ENCODE measurements around the gene CCNH. TPM values are rescaled to one million over a fixed set of nuclear protein-coding genes. Genes with fewer than 3 reads are reported as not detected.
A peak's percentile ranks its signal among the peaks of the same experiment; 100 is the strongest.

The CCNH gene
- total RNA-seq, 1 experiment from 2014 or later = 38.3 TPM

DNA sequence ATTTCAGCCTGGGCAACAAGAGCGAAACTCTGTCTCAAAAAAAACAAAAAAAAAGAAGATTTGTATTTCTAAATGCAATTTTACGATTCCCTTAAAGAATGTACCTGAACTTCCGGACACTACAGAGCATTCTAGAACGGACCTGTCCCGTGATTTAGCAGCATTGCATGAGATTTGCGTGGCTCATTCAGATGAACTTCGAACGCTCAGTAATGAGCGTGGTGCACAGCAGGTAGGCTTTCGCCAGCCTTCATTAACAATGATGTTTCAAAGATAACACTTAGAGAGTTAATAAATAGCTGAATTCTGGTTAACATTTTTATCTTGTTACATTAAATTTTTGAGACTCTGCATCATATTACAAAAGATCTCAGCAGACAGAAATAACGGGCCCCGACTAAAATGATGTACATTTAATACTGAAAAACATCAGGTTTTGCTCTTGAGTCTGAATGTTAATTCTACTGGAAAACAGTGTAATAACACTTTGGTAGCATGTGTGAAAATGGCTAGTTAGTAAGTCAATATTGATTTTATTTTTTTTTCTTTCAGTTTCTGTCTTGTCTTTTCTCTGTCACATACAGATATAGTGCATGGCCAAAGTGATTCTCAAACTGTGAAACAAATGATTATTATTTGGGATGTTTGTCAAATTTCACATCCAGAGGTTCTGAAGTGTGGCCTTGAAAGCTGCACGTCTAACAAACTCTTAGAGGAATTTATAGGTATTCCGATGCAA is 23.3 kb downstream of the CCNH start:
- no peaks in the 10 kb centered on the region for H3K4me1 ChIP-seq (ENCODE audit: insufficient read depth, low read length)
- no peak overlapping the region for H2AFZ ChIP-seq (ENCODE audit: low read length)
- no CpG with 5 or more reads among the region's 14 CpGs for WGBS (ENCODE audit: extremely low coverage, insufficient read length, low lambda C conversion rate)
- no peak overlapping the region for H3T11ph ChIP-seq (ENCODE audit: low read length)
- H4K8ac ChIP-seq (replicated peaks; ENCODE audit: insufficient read length, low read depth, low read length) = no peak overlapping the region
- no peak overlapping the region for H3K18ac ChIP-seq (ENCODE audit: insufficient read length, low read depth, low read length)
- no peak overlapping the region for H3K27ac ChIP-seq (ENCODE audit: insufficient read length, low read depth, low read length)
- no peaks in the 10 kb centered on the region for H3K27me3 ChIP-seq (ENCODE audit: insufficient read depth, low read length)
- no peaks in the 10 kb centered on the region for H4K20me1 ChIP-seq (ENCODE audit: control insufficient read depth, insufficient read depth, insufficient read length)
- peaks cover 23 to 68% (median 58%) of the 10 kb centered on the region in 3 experiments; a peak in 6 of 7 replicates for H3K36me3 Mint-ChIP-seq (ENCODE audit: insufficient read depth in 1 of 3, low read depth in 3 of 3)
- H3K27me3 Mint-ChIP-seq (ENCODE audit: low read depth) = no peaks in the 10 kb centered on the region
- no peak overlapping the region for H4K91ac ChIP-seq (ENCODE audit: insufficient read length, low read depth, low read length)
- H2BK20ac ChIP-seq (ENCODE audit: low read depth, low read length, poor library complexity, severe bottlenecking) = no peak overlapping the region
- no peak overlapping the region for H2BK12ac ChIP-seq (ENCODE audit: insufficient read length, low read depth, low read length)
- H3K4me3 Mint-ChIP-seq = no peak overlapping the region
- no peaks in the 10 kb centered on the region for H3K23me2 ChIP-seq (ENCODE audit: insufficient read length, low read depth, low read length, poor library complexity, severe bottlenecking)
- H3K14ac ChIP-seq (ENCODE audit: insufficient read depth, low read length) = no peak overlapping the region
- no peaks in the 10 kb centered on the region for H3K4me1 Mint-ChIP-seq
- no peak for TF ChIP-seq CTCF (conservative IDR thresholded peaks at IDR 0.05)
- no peaks in the 10 kb centered on the region for H3K9me3 Mint-ChIP-seq
- no peak overlapping the region for H3K56ac ChIP-seq (ENCODE audit: insufficient read length, low read depth, low read length)
- no peak overlapping the region for H2BK120ac ChIP-seq (ENCODE audit: low read depth, low read length, poor library complexity, severe bottlenecking)
- no peak overlapping the region for H4K5ac ChIP-seq (ENCODE audit: insufficient read length, low read depth, low read length)
- no peak overlapping the region for H3K4me2 ChIP-seq (ENCODE audit: insufficient read depth, insufficient read length, low read length)
- no peak overlapping the region for H2BK5ac ChIP-seq (ENCODE audit: insufficient read length, low read length)
- H3K79me1 ChIP-seq (ENCODE audit: insufficient read depth, low read depth, low read length, poor library complexity, severe bottlenecking) = no peaks in the 10 kb centered on the region
- H3K9ac ChIP-seq (ENCODE audit: extremely low read depth, insufficient read length, low read length) = no peak overlapping the region
- H3K9me3 ChIP-seq (ENCODE audit: control insufficient read depth, low read depth, low read length) = no peaks in the 10 kb centered on the region
- no peak overlapping the region for H2AK5ac ChIP-seq (ENCODE audit: insufficient read length, low read length)
- H3K23ac ChIP-seq (ENCODE audit: insufficient read length, low read depth, low read length) = no peak overlapping the region
- no peak overlapping the region for H2BK15ac ChIP-seq (ENCODE audit: low read depth, low read length)
- no peak for DNase-seq
- H3K27ac Mint-ChIP-seq = peak overlapping the region in 1 of 3 experiments; percentile 58; a peak in 2 of 7 replicates
- no peaks in the 10 kb centered on the region for H3K79me2 ChIP-seq (ENCODE audit: insufficient read depth, low read length)
- no peak overlapping the region for H3K4ac ChIP-seq (ENCODE audit: low read depth, low read length)

All from H9 (cell line).